ENCODE measurements around the gene WDR91. TPM values are rescaled to one million over a fixed set of nuclear protein-coding genes. Genes with fewer than 3 reads are reported as not detected.

WDR91 gene
- total RNA-seq, 1 donor from 2014 or later = 5.4 TPM

DNA sequence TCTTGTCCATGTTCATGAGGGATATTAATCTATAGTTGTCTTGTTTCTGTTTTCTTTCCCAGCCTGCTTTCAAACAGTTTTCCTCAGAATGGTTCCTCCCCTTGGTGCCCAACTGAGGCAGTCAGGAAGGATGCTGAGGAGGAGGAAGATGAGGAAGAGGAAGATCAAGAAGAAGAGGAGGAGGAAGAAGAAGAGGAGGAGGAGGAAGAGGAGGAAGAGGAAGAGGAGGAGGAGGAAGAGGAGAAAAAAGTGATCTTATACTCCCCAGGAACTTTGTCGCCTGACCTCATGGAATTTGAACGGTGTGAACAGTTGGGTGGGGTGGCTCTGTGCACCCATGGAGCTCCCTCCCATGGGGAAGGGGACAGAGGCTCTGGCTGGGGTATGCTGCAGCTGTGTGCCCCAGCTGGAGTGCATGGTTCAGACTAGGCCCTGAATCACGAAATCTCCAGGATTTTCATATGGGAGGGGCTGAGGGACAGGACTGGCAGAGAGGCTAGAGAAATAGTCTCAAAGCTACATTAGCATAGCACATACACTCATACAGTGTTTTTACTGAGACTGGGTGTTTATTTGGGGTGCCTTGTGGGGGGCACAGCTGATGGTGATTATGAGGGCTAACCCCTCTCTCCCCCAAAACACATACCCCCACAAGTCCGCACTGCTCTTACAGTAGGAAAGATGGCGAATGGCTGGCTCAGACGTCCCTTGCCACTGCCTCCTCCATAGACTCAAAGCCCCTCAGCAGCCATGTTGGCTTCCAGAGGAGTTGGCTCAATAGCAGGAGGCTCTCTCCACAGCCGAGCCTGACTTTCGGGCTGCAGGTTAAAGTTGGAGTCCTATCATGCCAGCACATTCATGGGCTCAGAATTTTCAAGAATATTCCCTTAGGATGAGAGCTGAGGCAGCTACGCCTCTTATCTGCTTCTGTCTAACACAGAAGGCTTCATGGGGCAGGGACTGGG lies 34.2 kb upstream of the WDR91 start:
- H3K4me3 ChIP-seq = no peak overlapping the region
- H3K9me3 ChIP-seq (replicated peaks) = no peaks in the 10 kb centered on the region
- intact Hi-C loops (cut with micrococcal nuclease) = no loop called here
- no peaks in the 10 kb centered on the region for H3K36me3 ChIP-seq
- no peak for DNase-seq
- TF ChIP-seq, protein P1, sequence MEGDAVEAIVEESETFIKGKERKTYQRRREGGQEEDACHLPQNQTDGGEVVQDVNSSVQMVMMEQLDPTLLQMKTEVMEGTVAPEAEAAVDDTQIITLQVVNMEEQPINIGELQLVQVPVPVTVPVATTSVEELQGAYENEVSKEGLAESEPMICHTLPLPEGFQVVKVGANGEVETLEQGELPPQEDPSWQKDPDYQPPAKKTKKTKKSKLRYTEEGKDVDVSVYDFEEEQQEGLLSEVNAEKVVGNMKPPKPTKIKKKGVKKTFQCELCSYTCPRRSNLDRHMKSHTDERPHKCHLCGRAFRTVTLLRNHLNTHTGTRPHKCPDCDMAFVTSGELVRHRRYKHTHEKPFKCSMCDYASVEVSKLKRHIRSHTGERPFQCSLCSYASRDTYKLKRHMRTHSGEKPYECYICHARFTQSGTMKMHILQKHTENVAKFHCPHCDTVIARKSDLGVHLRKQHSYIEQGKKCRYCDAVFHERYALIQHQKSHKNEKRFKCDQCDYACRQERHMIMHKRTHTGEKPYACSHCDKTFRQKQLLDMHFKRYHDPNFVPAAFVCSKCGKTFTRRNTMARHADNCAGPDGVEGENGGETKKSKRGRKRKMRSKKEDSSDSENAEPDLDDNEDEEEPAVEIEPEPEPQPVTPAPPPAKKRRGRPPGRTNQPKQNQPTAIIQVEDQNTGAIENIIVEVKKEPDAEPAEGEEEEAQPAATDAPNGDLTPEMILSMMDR (IDR thresholded peaks at IDR 0.05; ENCODE audit: borderline replicate concordance) = no peak
- H3K4me1 ChIP-seq = no peaks in the 10 kb centered on the region
- no peaks in the 10 kb centered on the region for H3K27me3 ChIP-seq (ENCODE audit: low read depth)
- no peak overlapping the region for H3K27ac ChIP-seq (replicated peaks)

GRCh38 chr7:135242096-135242684 lies 30.9 kb upstream of the WDR91 start:
- no peaks in the 10 kb centered on the region for H3K4me1 ChIP-seq
- no peaks in the 10 kb centered on the region for H3K9me3 ChIP-seq (replicated peaks)
- H3K4me3 ChIP-seq = no peak overlapping the region
- DNase-seq = no peak
- TF ChIP-seq, protein P1 (IDR thresholded peaks at IDR 0.05; ENCODE audit: borderline replicate concordance) = no peak
- peaks cover 17% of the 10 kb centered on the region for H3K27me3 ChIP-seq (ENCODE audit: low read depth)
- H3K27ac ChIP-seq (replicated peaks) = no peak overlapping the region
- H3K36me3 ChIP-seq = no peaks in the 10 kb centered on the region
- intact Hi-C loops (cut with micrococcal nuclease) = no loop called here

DNA sequence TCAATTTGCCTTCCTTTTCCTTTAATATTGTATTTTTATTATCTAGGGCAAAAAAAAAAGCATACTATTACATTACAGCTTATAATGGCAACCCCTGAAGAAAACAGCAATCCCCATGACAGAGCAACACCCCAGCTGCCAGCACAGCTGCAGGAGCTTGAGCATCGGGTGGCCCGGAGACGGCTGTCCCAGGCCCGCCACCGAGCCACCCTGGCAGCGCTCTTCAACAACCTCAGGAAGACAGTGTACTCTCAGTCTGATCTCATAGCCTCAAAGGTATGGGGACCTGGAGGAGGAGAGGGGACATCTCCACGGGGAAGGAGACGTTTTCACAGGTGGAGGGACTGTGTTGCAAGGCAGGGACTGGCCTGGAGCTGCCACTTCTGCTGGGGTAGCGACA lies 29.1 kb upstream of the WDR91 start:
- H3K4me1 ChIP-seq = no peaks in the 10 kb centered on the region
- H3K36me3 ChIP-seq = no peaks in the 10 kb centered on the region
- H3K9me3 ChIP-seq (replicated peaks) = no peaks in the 10 kb centered on the region
- TF ChIP-seq, protein P1 (IDR thresholded peaks at IDR 0.05; ENCODE audit: borderline replicate concordance) = no peak
- no peak overlapping the region for H3K27ac ChIP-seq (replicated peaks)
- intact Hi-C loops (cut with micrococcal nuclease) = no loop called here
- no peak overlapping the region for H3K4me3 ChIP-seq
- H3K27me3 ChIP-seq (ENCODE audit: low read depth) = peaks cover 17% of the 10 kb centered on the region
- DNase-seq = no peak

DNA sequence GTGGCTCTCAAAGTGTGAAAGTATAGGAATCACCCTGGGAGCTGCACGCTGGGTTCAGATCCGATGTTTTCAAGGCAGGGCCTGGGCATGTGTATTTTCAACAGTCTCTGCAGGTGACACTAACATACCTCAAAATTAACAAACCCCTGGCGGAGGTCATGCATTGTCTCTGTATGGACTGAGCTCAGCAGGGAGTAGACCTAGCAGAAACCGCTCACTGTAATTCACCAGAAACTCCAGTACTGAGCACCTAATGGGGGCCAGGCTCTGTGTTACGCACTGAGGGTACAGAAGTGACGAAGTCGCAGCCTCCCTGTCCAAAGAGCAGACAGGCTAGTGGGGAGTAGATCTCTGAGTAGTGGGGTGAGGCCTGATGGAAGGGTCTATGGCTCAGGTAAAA lies 27.9 kb upstream of the WDR91 start:
- DNase-seq = no peak

DNA sequence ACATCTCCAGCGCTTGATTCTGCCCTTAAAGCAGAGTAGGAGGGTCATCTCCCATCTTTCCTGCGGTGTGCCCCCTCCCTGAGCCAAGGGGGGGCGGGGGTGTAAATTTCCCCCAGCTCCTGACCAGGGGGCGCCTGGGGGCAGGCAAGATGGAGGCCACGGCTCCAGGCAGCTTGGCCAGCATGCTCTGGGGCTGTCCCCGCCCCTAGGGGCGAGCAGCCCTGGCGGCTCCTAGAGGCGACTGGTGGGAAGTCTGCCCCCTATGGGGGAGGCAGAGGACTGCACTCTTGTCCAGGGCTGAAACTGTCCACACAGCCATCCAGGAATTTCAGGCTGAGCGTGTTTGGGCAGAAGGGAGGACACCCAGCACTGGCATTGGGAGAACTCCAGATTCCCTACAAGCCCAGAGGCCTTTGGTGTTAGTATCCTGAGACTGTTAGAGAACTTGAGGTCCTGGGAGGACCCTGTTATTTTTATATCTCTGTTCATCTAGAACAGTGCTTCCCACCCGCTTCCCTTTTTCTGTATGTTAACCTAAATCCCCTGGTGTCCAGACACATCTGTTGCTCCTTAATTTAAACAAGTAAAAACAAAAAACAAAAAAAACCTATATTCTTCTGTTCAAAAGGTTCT lies 26.9 kb upstream of the WDR91 start:
- Histone ChIP-seq H3K36me3 (no peaks in the 10 kb centered on the region), H3K9me3 (replicated peaks) (no peaks in the 10 kb centered on the region), H3K4me1 (no peaks in the 10 kb centered on the region), H3K4me3 (no peak overlapping the region), H3K27ac (replicated peaks) (no peak overlapping the region), H3K27me3 (ENCODE audit: low read depth) (peaks cover 17% of the 10 kb centered on the region)
- intact Hi-C loops (cut with micrococcal nuclease) = no loop called here
- DNase-seq = no peak
- TF ChIP-seq, protein P1 (IDR thresholded peaks at IDR 0.05; ENCODE audit: borderline replicate concordance) = no peak

More for the DNA sequence above, 27.9 kb upstream of the WDR91 start:
- no peaks in the 10 kb centered on the region for H3K4me1 ChIP-seq
- H3K36me3 ChIP-seq = no peaks in the 10 kb centered on the region
- no peak overlapping the region for H3K4me3 ChIP-seq
- H3K27ac ChIP-seq (replicated peaks) = no peak overlapping the region
- TF ChIP-seq, protein P1 (IDR thresholded peaks at IDR 0.05; ENCODE audit: borderline replicate concordance) = no peak
- intact Hi-C loops (cut with micrococcal nuclease) = no loop called here
- H3K9me3 ChIP-seq (replicated peaks) = no peaks in the 10 kb centered on the region
- peaks cover 17% of the 10 kb centered on the region for H3K27me3 ChIP-seq (ENCODE audit: low read depth)
